ENCODE measurements around the gene TAAR5.
"Not testable (repeated sequence)": the region's sequence is repeated elsewhere in the genome, so short reads cannot be mapped to it uniquely, and the experiment has no call there.

Gene TAAR5

GRCh38 chr6:132569170-132569569 lies 20.4 kb downstream of the TAAR5 start:
- DNase-seq: no peak

- no peak for DNase-seq
Observed at GRCh38 chr6:132568611-132569010, 20.9 kb downstream of the TAAR5 start.

- no peak for DNase-seq
Observed at GRCh38 chr6:132567566-132567965, 22.0 kb downstream of the TAAR5 start.

GRCh38 chr6:132566404-132566803 lies 23.1 kb downstream of the TAAR5 start:
- DNase-seq: no peak

GRCh38 chr6:132560087-132560486 lies 29.5 kb downstream of the TAAR5 start:
- not testable (repeated sequence) for DNase-seq

GRCh38 chr6:132552372-132552771 lies 37.2 kb downstream of the TAAR5 start, which contains the start of gene TAAR8:
TAAR8 (plus strand) TSS chr6:132552672; CDS start chr6:132552693, 21 bp downstream.
- no peak for DNase-seq

GRCh38 chr6:132551214-132551613 lies 38.3 kb downstream of the TAAR5 start:
- no peak for DNase-seq

GRCh38 chr6:132548746-132549463 lies 40.6 kb downstream of the TAAR5 start:
- DNase-seq: no peak

GRCh38 chr6:132544826-132545225 lies 44.7 kb downstream of the TAAR5 start:
- no peak for DNase-seq
